SK-N-SH treated with all-trans-retinoic acid at 6 μM for 48 hours (cell line): Measurements from ENCODE around the gene ZCCHC7.

Source experiments
- ARNTL ChIP-seq: fragments of 450-650 bp; formaldehyde crosslinking; IDR thresholded peaks from 2 replicates; pipeline ENCODE4 v1.5.0; 2020; ENCODE audit warnings: low read depth, mild to moderate bottlenecking, moderate library complexity, borderline replicate concordance
- CREB5 ChIP-seq: fragments of 250-450 bp; sonication (Bioruptor Pico); IDR thresholded peaks from 2 replicates; pipeline ENCODE4 v1.5.1; 2020; ENCODE audit warnings: low read depth, mild to moderate bottlenecking, moderate library complexity
- CSRNP3 ChIP-seq: fragments of 250-450 bp; sonication (Bioruptor Pico); IDR thresholded peaks from 2 replicates; pipeline ENCODE4 v1.5.1; 2021; ENCODE audit warnings: mild to moderate bottlenecking, moderate library complexity
- PATZ1 ChIP-seq: fragments of 250-450 bp; sonication (Bioruptor Pico); IDR thresholded peaks from 2 replicates; pipeline ENCODE4 v1.8.0; 2020; ENCODE audit warnings: mild to moderate bottlenecking, moderate library complexity, borderline replicate concordance
- ZFP3 ChIP-seq: fragments of 250-450 bp; sonication (Bioruptor Pico); IDR thresholded peaks from 2 replicates; pipeline ENCODE4 v1.5.0; 2020; ENCODE audit warnings: mild to moderate bottlenecking, moderate library complexity

GRCh38 chr9:37295178-37295577 lies 174.8 kb downstream of the ZCCHC7 start:
- no peak for TF ChIP-seq ARNTL (CRISPR knock-in tag)
- no peak for TF ChIP-seq CREB5 (CRISPR knock-in tag)
- no peak for TF ChIP-seq PATZ1 (CRISPR knock-in tag)
- no peak for TF ChIP-seq CSRNP3 (CRISPR knock-in tag)
- TF ChIP-seq ZFP3 (CRISPR knock-in tag) = no peak
